Keratinocyte (primary cell): ENCODE data around the gene RBMX.

Experiments used
- CTCF ChIP-seq, 3 experiments: IDR thresholded peaks in 1 of 3; conservative IDR thresholded peaks in 1 of 3; optimal IDR thresholded peaks in 1 of 3; 2 replicates in 2 of 3; 3 replicates in 1 of 3; pipeline versions ENCODE3 to v1.5.1; 2011; ENCODE audit warnings: low read length in 3 of 3, mild to moderate bottlenecking in 3 of 3, moderate library complexity in 2 of 3, control low read depth in 1 of 3, inconsistent platforms in 1 of 3; ENCODE audit not compliant: insufficient read depth in 2 of 3; ENCODE audit errors: extremely low read depth in 1 of 3
- EZH2 ChIP-seq: IDR thresholded peaks from one replicate; pipeline ENCODE4 v1.6.1; 2012; ENCODE audit warnings: inconsistent platforms, mild to moderate bottlenecking, low read length, moderate library complexity

- TF ChIP-seq CTCF (optimal IDR thresholded peaks at IDR 0.05 in 1 of 3, IDR thresholded peaks at IDR 0.05 in 1 of 3, conservative IDR thresholded peaks at IDR 0.05 in 1 of 3; ENCODE audit: extremely low read depth in 1 of 3, insufficient read depth in 2 of 3, low read length in 3 of 3), result no peak
- TF ChIP-seq EZH2, result no peak
These were observed 54.8 kb downstream of the RBMX start for GRCh38 chrX:136825771-136826170.
